AG09319 (cell line): ENCODE results near the gene PLPP3.

Source experiments
- DNase-seq: peaks from one replicate; pipeline ENCODE4 v3.0.0-alpha.2; 2010; ENCODE audit warnings: low read depth; ENCODE audit errors: extremely low read depth
- CTCF ChIP-seq: IDR thresholded peaks from 2 replicates; pipeline ENCODE4 v1.5.1; 2011; ENCODE audit warnings: low read depth, mild to moderate bottlenecking, inconsistent platforms, low read length, moderate library complexity

Gene PLPP3

GRCh38 chr1:56502700-56503245 lies 76.6 kb downstream of the PLPP3 start:
- DNase-seq = no peak
- TF ChIP-seq CTCF = no peak

- no peak for DNase-seq
- TF ChIP-seq CTCF = no peak
Observed at GRCh38 chr1:56501888-56502287, 77.5 kb downstream of the PLPP3 start.

- no peak for DNase-seq
Observed at GRCh38 chr1:56501426-56501825, 77.9 kb downstream of the PLPP3 start.

GRCh38 chr1:56496821-56497772 lies 82.3 kb downstream of the PLPP3 start:
- no peak for TF ChIP-seq CTCF
- DNase-seq = no peak

More at GRCh38 chr1:56501426-56501825, 77.9 kb downstream of the PLPP3 start:
- TF ChIP-seq CTCF = no peak

- DNase-seq = no peak
- no peak for TF ChIP-seq CTCF
Observed at GRCh38 chr1:56496158-56496557, 83.2 kb downstream of the PLPP3 start.

GRCh38 chr1:56495538-56495937 lies 83.8 kb downstream of the PLPP3 start:
- no peak for TF ChIP-seq CTCF
- no peak for DNase-seq

GRCh38 chr1:56494306-56494705 lies 85.1 kb downstream of the PLPP3 start:
- DNase-seq = no peak
- no peak for TF ChIP-seq CTCF
